ENCODE data around the gene ZNF776. TPM values are rescaled to one million over a fixed set of nuclear protein-coding genes. Genes with fewer than 3 reads are reported as not detected.
"Not testable (repeated sequence)": the region's sequence is repeated elsewhere in the genome, so short reads cannot be mapped to it uniquely, and the experiment has no call there.

ZNF776 gene
- total RNA-seq, 1 donor from 2014 or later = 12.5 TPM

GRCh38 chr19:57776764-57777296 is 30.2 kb downstream of the ZNF776 start:
- no peak for DNase-seq (ENCODE audit: low read depth in 2 of 2)

DNA sequence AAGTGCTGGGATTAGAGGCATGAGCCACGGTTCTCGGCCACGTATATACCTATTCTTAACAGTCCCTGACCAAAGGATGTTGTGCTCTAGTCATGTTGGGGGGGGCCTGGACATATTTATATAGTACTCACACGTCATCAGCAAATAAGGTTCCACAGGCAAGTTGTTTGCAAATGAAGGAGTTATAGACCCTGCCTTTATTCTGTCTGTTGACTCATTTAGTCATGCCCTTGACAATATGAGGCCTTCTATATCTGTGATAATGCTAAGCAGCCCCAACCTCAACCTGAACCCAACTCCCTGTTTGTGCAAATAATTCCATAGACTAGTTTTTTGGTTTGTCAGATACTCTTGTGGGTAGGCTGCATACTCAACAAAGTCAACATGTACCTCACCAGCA is 31.7 kb downstream of the ZNF776 start:
- no peak for DNase-seq (ENCODE audit: low read depth in 2 of 2)

GRCh38 chr19:57779220-57779845 is 32.7 kb downstream of the ZNF776 start:
- DNase-seq (ENCODE audit: low read depth in 2 of 2) = no peak

GRCh38 chr19:57786286-57786685 is 39.7 kb downstream of the ZNF776 start:
- no peak for DNase-seq (ENCODE audit: low read depth in 2 of 2)

- no peak for DNase-seq (ENCODE audit: low read depth in 2 of 2)
Measured at GRCh38 chr19:57786906-57787305, 40.3 kb downstream of the ZNF776 start.

DNA sequence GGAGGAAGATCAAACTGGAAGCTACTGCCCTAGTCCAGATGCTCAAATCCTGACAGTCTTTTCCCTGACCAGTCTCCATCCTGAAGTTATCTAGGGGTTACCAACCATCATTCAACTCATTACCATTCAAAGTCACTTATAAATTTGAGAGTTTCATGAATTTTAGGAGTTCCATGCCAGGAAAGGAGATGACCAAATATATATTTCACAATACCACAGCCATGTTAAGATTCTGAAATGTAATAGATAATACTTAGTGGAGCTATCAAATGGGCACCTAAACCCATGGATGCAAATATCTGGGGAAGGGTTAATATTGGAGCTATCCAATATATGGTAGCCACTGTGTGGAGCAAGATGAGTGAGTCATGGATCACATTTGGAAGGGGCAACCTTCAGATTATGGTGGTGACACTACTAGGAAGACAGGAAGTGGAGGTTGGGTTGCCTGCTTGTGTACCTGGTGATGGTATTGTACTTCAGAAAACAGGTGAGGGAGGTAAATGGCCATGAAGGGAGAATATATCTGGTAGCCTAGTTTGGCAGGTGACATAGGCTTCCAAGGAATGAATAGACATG is 41.6 kb downstream of the ZNF776 start:
- DNase-seq (ENCODE audit: low read depth in 2 of 2) = no peak

- no peak for DNase-seq (ENCODE audit: low read depth in 2 of 2)
Measured at GRCh38 chr19:57789288-57789687, 42.7 kb downstream of the ZNF776 start.

DNA sequence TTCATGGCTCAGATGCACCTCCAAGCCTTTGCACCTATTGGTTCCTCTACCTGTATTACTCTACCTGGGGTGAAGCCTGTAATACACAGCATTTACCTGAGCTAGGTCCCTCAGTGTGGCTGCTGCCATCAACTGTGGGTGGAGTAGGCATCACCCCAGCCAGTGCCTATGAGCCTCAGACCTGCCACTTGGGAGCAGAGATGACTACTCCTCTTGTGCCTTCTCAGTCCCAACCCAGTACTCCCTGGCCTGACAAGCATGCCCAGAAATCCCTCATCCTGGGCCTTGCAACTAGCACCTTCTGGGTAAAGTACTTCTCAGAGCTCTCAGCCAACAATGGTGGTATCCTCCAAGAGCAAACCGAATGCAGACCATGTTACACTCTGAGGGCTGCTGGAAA is 50.0 kb downstream of the ZNF776 start:
- DNase-seq (ENCODE audit: low read depth in 2 of 2) = not testable (repeated sequence)

- no peak for DNase-seq (ENCODE audit: low read depth in 2 of 2)
Measured at GRCh38 chr19:57800696-57801095, 54.1 kb downstream of the ZNF776 start.

GRCh38 chr19:57802269-57802668 is 55.7 kb downstream of the ZNF776 start:
- no peak for DNase-seq (ENCODE audit: low read depth in 2 of 2)

DNA sequence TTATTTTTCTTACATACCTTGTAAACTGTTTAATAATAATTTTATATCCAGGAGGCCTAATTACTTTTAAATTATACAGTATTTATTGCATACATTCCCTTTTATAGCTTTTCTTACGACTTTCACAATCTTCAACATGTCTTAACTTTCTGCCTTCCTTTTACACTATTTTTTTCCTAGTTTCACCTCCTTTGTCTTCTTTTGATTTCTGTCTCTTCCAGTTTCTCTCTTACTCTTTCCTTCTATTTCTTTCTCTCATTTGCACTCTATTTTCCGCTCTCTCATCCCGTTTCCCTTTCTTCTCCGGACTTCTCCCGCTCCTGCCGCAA is 56.6 kb downstream of the ZNF776 start:
- DNase-seq (ENCODE audit: low read depth in 2 of 2) = no peak

- peak in 1 of 2 donors; percentile 48 for DNase-seq (ENCODE audit: low read depth in 2 of 2)
Measured at GRCh38 chr19:57803594-57804325, 57.1 kb downstream of the ZNF776 start.

- no peak for DNase-seq (ENCODE audit: low read depth in 2 of 2)
Measured at GRCh38 chr19:57807541-57807940, 60.9 kb downstream of the ZNF776 start.

Other genes with a start within 250 kb of the ZNF776 start
- 5.8 and 12.1 TPM in 2 replicates for gene ZNF773, start 246.9 kb upstream of the ZNF776 start, total RNA-seq
- gene ZNF549, start 219.5 kb upstream of the ZNF776 start, total RNA-seq = 2.8 and 4.9 TPM in 2 replicates
- gene ZNF550, start 187.0 kb upstream of the ZNF776 start, total RNA-seq = 4.2 and 7.3 TPM in 2 replicates
- 2.7 and 4.6 TPM in 2 replicates for gene ZNF416, start 167.9 kb upstream of the ZNF776 start, total RNA-seq
- 3.9 and 7.7 TPM in 2 replicates for gene ZIK1, start 162.7 kb upstream of the ZNF776 start, total RNA-seq
- gene ZNF530, start 146.9 kb upstream of the ZNF776 start, total RNA-seq = 3.9 and 4.7 TPM in 2 replicates
- gene ZNF134, start 132.6 kb upstream of the ZNF776 start, total RNA-seq = 13.2 and 16.4 TPM in 2 replicates
- 6.7 and 9.0 TPM in 2 replicates for gene ZNF211, start 113.6 kb upstream of the ZNF776 start, total RNA-seq
- gene ZSCAN4, start 77.9 kb upstream of the ZNF776 start, total RNA-seq = not detected in 2 replicates
- gene ZNF551, start 64.8 kb upstream of the ZNF776 start, total RNA-seq = 5.4 and 8.5 TPM in 2 replicates
- gene ZNF154, start 37.6 kb upstream of the ZNF776 start, total RNA-seq = 0.13 and 0.63 TPM in 2 replicates
- 5.0 and 5.7 TPM in 2 replicates for gene ZNF671, start 19.2 kb upstream of the ZNF776 start, total RNA-seq
- 10.1 and 12.9 TPM in 2 replicates for gene ZNF586, start 22.9 kb downstream of the ZNF776 start, total RNA-seq
- 7.2 and 7.5 TPM in 2 replicates for gene ZNF552, start 68.1 kb downstream of the ZNF776 start, total RNA-seq
- gene ZNF587B, start 83.5 kb downstream of the ZNF776 start, total RNA-seq = 13.5 and 14.5 TPM in 2 replicates
- gene ZNF587, start 103.0 kb downstream of the ZNF776 start, total RNA-seq = 15.4 and 15.7 TPM in 2 replicates
- 2.3 and 4.0 TPM in 2 replicates for gene ZNF814, start 142.2 kb downstream of the ZNF776 start, total RNA-seq
- gene ZNF417, start 169.8 kb downstream of the ZNF776 start, total RNA-seq = 9.4 and 9.6 TPM in 2 replicates
- 1.4 and 2.3 TPM in 2 replicates for gene ZNF418, start 188.6 kb downstream of the ZNF776 start, total RNA-seq
- gene ZNF256, start 200.9 kb downstream of the ZNF776 start, total RNA-seq = 3.3 and 5.2 TPM in 2 replicates
- gene C19orf18, start 227.7 kb downstream of the ZNF776 start, total RNA-seq = 0.13 TPM in 2 replicates

All from dermis microvascular lymphatic vessel endothelial cell (primary cell).